GM20000 (cell line): Measurements from ENCODE around the gene WAPL.

ENCODE experiments used
- DNase-seq: peaks from one replicate; pipeline ENCODE4 v3.0.0; 2012; ENCODE audit warnings: low spot score
- CTCF ChIP-seq: IDR thresholded peaks from 2 replicates; pipeline ENCODE4 v1.5.1; 2012; ENCODE audit warnings: mild to moderate bottlenecking, control low read depth; ENCODE audit errors: extremely low read depth, missing control alignments

WAPL gene

GRCh38 chr10:86415583-86415982 lies 106.0 kb downstream of the WAPL start:
- TF ChIP-seq CTCF = no peak
- no peak for DNase-seq

GRCh38 chr10:86415116-86415515 lies 106.5 kb downstream of the WAPL start:
- no peak for DNase-seq
- no peak for TF ChIP-seq CTCF

- DNase-seq = peak; percentile 67
Observed at GRCh38 chr10:86413046-86413728, 108.4 kb downstream of the WAPL start.

DNA sequence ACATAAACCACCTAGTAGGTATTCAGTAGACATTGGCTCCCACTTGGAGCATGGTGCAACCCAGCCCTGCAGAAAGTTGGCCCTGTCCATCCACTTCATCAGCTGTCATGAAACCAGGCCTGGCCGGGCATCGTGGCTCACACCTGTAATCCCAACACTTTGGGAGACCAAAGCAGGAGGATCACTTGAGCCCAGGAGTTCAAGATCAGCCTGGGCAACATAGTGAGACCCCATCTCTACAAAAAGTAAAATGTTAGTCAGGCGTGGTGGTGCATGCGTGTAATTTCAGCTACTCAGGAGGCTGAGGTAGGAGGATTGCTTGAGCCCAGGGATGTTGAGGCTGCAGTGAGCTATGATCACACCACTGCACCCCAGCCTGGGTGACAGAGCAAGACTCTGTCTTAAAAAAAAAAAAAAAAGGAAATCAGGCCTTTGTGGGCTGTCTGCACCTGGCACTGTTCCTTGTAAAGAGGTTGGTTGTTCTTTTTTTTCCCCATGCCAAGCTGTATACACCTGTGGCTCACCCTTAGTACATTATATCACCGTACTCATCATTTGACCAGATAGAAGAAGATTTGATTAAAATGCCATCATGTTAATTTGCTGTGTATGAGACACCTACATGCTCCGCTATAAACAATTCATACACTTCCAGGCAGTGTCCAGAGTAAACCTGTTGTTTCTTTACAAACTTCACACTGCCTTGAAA lies 109.6 kb downstream of the WAPL start:
- DNase-seq = no peak
- TF ChIP-seq CTCF = no peak

More at GRCh38 chr10:86413046-86413728, 108.4 kb downstream of the WAPL start:
- TF ChIP-seq CTCF = no peak

DNA sequence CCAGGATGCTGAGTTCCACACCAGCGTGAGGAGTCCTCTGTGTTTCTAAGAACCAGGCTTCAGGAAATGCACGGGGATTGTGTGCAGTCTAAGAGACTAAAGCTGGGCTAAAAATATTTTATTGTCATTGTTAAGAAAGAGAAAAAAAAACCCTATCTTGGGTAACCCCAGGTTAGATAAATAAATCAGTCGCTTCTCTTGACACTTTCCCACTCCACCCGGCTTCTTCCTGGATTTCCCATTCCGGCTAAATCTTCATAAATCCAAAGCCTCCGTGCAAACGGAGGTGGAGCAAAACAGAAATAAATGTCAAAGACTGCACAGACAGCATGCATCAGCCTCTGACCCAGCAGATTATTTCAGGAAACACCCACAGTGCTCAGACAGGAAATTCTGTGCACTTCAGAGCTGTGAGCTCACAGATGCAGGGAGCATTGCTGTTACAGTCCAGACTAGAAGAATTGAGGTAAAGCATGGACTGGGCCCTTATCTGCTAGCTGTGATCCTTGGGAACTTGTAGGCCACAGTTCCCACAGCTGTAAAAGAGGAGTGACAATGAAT lies 110.2 kb downstream of the WAPL start:
- no peak for TF ChIP-seq CTCF
- DNase-seq = peak; percentile 54

DNA sequence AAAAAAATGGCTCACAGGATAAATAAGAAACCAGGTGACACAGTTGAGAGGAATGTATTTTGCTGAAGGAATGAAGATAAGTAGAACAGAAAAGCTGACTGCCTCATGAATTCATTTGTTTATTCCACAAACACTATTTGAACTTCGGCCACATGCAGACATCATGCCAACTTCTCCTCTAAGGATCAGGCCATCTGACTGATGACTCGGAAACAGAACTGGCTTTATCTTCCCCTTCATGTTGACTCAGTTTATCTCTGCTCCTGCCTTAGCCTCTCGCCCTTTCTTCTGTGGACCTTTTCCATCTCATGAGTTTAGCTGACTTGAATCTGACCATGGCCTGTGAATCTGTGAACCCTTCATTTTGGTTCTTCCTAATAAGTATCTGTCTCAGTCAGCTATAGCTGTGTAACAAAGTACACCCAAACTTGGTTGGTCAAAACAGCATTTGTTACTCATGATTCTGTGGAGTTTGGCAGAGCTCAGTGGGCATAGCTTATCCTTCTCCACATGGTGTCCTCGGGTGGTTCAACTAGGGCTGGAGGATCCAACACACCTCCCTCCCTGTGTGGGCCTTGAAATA lies 111.0 kb downstream of the WAPL start:
- TF ChIP-seq CTCF = no peak
- DNase-seq = no peak

DNA sequence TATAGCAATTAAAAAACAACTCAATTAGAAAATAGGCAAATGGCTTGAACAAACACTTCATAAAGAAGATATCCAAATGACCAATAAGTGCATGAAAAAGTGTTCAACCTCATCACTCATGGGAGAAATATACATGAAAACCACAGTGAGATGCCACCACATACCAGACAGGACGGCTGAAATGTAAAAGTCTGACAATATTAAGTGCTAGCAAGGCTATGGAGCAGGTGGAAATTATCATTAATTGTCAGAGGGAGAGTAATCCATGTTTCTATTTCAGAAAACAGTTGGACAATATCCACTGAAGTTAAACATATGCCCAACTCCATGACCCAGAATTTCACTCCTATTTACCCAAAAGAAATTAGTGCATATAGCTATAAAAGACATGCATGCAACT lies 112.4 kb downstream of the WAPL start:
- TF ChIP-seq CTCF = no peak
- no peak for DNase-seq
